Measurements from ENCODE around the gene CYP2B6. TPM values are rescaled to one million over a fixed set of nuclear protein-coding genes. Genes with fewer than 3 reads are reported as not detected.

The CYP2B6 gene
- not detected for total RNA-seq

DNA sequence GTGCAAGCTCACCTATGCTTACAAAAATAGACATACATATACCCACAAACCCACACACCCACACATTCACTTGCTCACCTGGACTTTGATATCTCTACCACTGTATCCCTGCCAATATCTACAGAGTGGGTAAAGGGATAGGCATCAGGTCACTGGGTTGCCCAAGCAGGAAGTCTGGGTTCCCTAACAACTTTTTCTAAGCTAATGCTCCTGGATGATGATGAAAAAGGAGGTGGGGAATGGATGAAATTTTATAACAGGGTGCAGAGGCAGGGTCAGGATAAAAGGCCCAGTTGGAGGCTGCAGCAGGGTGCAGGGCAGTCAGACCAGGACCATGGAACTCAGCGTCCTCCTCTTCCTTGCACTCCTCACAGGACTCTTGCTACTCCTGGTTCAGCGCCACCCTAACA is at the start of gene CYP2B6:
Gene CYP2B6, plus strand, starts transcription at position 311 of the 410 bp plus-strand sequence. Its CDS starts 24 bp downstream, at position 335.
- Histone ChIP-seq H3K27ac (no peak within 1 kb of the TSS), H3K4me1 (replicated peaks) (no peaks in the 10 kb centered on the region), H3K36me3 (no peaks in the 10 kb centered on the region), H3K27me3 (replicated peaks; ENCODE audit: insufficient read depth) (no peaks in the 10 kb centered on the region), H3K9me3 (no peaks in the 10 kb centered on the region), H3K4me3 (no peak within 1 kb of the TSS)
- intact Hi-C loops (cut with DNase I): no loop called here
- DNase-seq (ENCODE audit: low spot score): no peak
- 77% methylated on average over 2 of the region's 2 CpGs for WGBS
- TF ChIP-seq, protein P1, sequence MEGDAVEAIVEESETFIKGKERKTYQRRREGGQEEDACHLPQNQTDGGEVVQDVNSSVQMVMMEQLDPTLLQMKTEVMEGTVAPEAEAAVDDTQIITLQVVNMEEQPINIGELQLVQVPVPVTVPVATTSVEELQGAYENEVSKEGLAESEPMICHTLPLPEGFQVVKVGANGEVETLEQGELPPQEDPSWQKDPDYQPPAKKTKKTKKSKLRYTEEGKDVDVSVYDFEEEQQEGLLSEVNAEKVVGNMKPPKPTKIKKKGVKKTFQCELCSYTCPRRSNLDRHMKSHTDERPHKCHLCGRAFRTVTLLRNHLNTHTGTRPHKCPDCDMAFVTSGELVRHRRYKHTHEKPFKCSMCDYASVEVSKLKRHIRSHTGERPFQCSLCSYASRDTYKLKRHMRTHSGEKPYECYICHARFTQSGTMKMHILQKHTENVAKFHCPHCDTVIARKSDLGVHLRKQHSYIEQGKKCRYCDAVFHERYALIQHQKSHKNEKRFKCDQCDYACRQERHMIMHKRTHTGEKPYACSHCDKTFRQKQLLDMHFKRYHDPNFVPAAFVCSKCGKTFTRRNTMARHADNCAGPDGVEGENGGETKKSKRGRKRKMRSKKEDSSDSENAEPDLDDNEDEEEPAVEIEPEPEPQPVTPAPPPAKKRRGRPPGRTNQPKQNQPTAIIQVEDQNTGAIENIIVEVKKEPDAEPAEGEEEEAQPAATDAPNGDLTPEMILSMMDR (IDR thresholded peaks at IDR 0.05): no peak
- TF ChIP-seq POLR2A (IDR thresholded peaks at IDR 0.05) (no peak), POLR2AphosphoS5 (IDR thresholded peaks at IDR 0.05) (no peak)

DNA sequence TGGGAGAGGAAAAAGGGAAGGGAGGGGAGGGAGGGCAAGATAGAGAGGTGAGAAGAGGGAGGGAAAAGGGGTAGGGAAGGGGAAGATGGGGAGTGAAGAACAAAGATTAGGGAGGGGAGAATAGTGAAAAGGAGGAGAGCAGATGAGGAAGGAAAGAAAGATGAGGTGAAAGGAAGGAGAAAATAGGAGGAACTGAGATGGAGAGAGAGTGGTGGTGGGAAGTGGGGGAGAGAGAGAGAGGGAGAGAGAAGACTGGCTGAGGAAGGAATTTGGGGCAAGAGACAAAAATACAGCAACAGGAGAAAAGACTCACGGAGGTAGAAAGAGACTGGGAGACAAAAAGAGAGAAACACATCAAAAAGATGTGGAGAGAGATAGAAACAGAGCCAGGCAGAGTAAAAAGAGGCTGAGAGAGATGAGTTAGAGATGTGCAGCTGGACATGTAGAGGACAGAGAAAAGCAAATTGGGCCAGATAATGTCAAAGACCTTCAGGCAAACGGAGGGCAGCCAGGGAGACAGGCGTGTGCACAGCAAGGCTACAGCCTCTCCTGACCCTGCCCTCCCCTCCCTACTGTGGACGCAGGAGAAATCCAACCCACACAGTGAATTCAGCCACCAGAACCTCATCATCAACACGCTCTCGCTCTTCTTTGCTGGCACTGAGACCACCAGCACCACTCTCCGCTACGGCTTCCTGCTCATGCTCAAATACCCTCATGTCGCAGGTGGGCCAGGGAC is 49.4 kb upstream of the CYP2B6 start:
- no peaks in the 10 kb centered on the region for H3K9me3 ChIP-seq
- no peaks in the 10 kb centered on the region for H3K36me3 ChIP-seq
- H3K4me3 ChIP-seq: no peak overlapping the region
- H3K4me1 ChIP-seq (replicated peaks): no peaks in the 10 kb centered on the region
- H3K27ac ChIP-seq: no peak overlapping the region
- WGBS: 82% methylated on average over 9 of the region's 9 CpGs
- DNase-seq (ENCODE audit: low spot score): no peak
- H3K27me3 ChIP-seq (replicated peaks; ENCODE audit: insufficient read depth): no peaks in the 10 kb centered on the region
- intact Hi-C loops (cut with DNase I): no loop called here
- TF ChIP-seq, protein P1 (IDR thresholded peaks at IDR 0.05): no peak
- TF ChIP-seq POLR2A (IDR thresholded peaks at IDR 0.05): no peak
- TF ChIP-seq POLR2AphosphoS5 (IDR thresholded peaks at IDR 0.05): no peak

DNA sequence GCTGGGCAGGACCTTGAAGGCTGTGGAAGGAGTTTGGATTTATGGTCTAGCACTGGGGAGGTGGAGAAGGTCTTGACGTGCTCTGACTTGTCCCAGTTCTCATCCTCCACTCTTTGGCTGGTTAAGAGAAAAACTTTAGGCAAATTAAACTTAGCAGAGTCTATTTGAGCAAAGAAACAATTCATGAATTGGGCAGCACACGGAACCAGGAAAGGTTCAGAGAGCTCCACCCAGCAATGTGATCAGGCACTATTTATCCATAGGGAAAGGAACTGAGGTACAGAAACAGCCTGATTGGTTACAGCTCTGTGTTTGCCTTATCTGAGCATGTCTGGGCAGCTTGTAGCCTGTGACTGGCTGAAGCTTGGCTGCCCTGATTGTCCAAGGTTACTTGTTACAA is 45.4 kb upstream of the CYP2B6 start:
- no peak overlapping the region for H3K27ac ChIP-seq
- H3K9me3 ChIP-seq: no peaks in the 10 kb centered on the region
- no peak for DNase-seq (ENCODE audit: low spot score)
- no peak for TF ChIP-seq POLR2AphosphoS5 (IDR thresholded peaks at IDR 0.05)
- TF ChIP-seq, protein P1 (IDR thresholded peaks at IDR 0.05): no peak
- intact Hi-C loops (cut with DNase I): no loop called here
- 58% methylated on average over 2 of the region's 2 CpGs for WGBS
- H3K4me1 ChIP-seq (replicated peaks): no peaks in the 10 kb centered on the region
- H3K4me3 ChIP-seq: no peak overlapping the region
- H3K27me3 ChIP-seq (replicated peaks; ENCODE audit: insufficient read depth): no peaks in the 10 kb centered on the region
- H3K36me3 ChIP-seq: no peaks in the 10 kb centered on the region

DNA sequence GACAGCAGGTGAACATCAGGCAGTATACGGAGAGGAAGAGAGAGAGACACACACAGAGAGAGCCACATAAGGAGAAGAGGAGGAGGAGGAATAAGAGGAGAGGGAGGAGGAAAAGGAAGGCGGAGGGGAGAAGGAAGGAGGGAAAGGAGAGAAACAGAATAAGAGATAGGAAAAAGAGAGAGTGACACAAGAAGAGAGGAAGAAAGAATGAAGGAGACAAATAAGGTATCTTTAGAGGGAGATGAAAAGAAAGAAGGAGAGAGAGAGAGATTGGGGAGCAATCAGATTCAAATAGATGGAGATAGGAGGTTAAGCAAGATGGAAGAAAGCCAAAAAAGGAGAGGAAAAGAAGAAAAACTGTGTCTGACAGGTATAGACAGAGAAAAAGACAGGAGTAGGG is 44.0 kb upstream of the CYP2B6 start:
- no peaks in the 10 kb centered on the region for H3K27me3 ChIP-seq (replicated peaks; ENCODE audit: insufficient read depth)
- no peak overlapping the region for H3K27ac ChIP-seq
- DNase-seq (ENCODE audit: low spot score): no peak
- no peaks in the 10 kb centered on the region for H3K4me1 ChIP-seq (replicated peaks)
- no peaks in the 10 kb centered on the region for H3K9me3 ChIP-seq
- no peaks in the 10 kb centered on the region for H3K36me3 ChIP-seq
- TF ChIP-seq POLR2A (IDR thresholded peaks at IDR 0.05) (no peak), POLR2AphosphoS5 (IDR thresholded peaks at IDR 0.05) (no peak)
- TF ChIP-seq, protein P1 (IDR thresholded peaks at IDR 0.05): no peak
- H3K4me3 ChIP-seq: no peak overlapping the region
- 88% methylated on average over 2 of the region's 2 CpGs for WGBS
- intact Hi-C loops (cut with DNase I): no loop called here

DNA sequence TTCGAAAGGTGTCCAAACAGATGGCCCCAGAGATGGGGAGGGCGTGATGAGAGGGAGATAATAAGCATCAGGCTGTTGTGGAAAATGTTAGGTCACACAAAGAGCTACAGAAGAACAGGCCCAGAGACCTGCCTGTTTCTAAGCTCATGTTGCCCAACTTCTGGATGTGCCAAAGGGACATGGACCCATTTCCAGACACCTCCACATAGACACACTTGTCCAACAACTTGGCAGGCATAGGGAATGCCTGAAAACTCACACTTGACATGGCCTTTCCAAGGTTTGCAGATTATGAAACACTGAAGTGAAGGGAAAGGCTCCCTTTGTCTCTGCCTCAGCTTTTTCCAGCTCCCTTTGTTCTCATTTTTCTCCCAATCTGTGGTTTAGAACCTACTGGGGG is 43.5 kb upstream of the CYP2B6 start:
- TF ChIP-seq POLR2A (IDR thresholded peaks at IDR 0.05): no peak
- no peak for TF ChIP-seq POLR2AphosphoS5 (IDR thresholded peaks at IDR 0.05)
- TF ChIP-seq, protein P1 (IDR thresholded peaks at IDR 0.05): no peak
- Histone ChIP-seq H3K4me3 (no peak overlapping the region), H3K36me3 (no peaks in the 10 kb centered on the region), H3K4me1 (replicated peaks) (no peaks in the 10 kb centered on the region), H3K9me3 (no peaks in the 10 kb centered on the region), H3K27ac (no peak overlapping the region), H3K27me3 (replicated peaks; ENCODE audit: insufficient read depth) (no peaks in the 10 kb centered on the region)
- no peak for DNase-seq (ENCODE audit: low spot score)
- intact Hi-C loops (cut with DNase I): no loop called here
- WGBS: 42% methylated on average over 2 of the region's 2 CpGs

Data from prostate gland (tissue), 2 donors.